Measurements from ENCODE around the gene PPM1H.
A peak's percentile ranks its signal among the peaks of the same experiment; 100 is the strongest.

The PPM1H gene

DNA sequence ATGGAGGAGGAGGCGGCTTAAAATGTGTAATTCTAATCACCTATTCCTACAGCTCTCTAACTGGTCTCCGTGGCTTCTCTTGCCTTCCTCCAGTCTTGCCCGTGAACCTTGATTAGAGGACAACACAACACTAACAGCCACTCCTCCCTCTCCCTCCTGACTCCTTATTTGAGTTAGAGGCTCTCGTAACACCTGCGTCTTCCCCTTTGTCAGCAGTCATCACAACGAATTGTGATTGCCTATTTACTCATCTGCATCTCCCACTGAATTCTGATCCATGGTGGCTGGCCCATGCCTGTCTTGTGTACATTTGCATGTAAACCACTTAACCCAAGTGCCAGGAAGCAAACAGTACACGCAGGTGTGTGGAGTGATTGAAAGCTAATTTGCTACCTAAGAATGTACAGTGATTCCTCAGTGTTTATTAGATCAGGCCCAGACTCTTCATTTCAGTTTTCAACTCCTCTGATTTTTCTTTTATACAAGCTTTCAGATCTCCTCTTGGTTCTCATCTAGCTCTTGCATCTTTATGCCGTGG, 313.8 kb downstream of the PPM1H start:
- no peak for TF ChIP-seq Cebpa-rat (IDR thresholded peaks at IDR 0.05)
- Histone ChIP-seq H3K27me3 (no peaks in the 10 kb centered on the region; a peak in 1 of 22 replicates), H3K4me3 (no peak overlapping the region), H4K20me1 (no peaks in the 10 kb centered on the region), H3K27ac (no peak overlapping the region), H3K4me2 (no peak overlapping the region), H3K9me3 (replicated peaks in 1 of 11) (no peaks in the 10 kb centered on the region), H3K36me3 (peaks cover 0 to 4% (median 2%) of the 10 kb centered on the region in 11 experiments; a peak in 5 of 22 replicates), H3K4me1 (peaks cover 21 to 37% (median 29%) of the 10 kb centered on the region in 10 experiments), H3K9ac (no peak overlapping the region)

DNA sequence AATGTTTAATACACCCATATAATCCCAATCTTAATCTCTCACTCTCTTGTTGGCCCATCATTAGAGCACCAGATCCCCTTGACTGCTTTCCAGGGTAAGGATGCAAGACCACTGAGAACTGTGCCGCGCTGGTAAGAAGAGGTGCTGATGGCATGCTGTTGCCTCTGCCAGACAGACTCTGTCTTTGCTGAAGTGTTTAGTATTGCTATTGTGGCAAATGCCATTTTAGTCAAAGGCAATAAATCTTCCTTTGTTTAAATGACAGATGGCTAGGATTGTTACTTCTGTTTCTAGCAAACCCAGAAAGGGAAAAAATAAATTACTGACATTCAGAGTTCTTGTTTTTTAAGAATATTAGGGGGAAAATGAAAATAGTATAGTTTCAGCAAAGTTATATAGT, 316.0 kb downstream of the PPM1H start:
- Histone ChIP-seq H3K4me1 (peaks cover 0 to 14% (median 8%) of the 10 kb centered on the region in 10 experiments; a peak in 15 of 20 replicates), H3K4me2 (no peak overlapping the region; a peak in 1 of 22 replicates), H3K36me3 (peaks cover 0 to 12% (median 5%) of the 10 kb centered on the region in 11 experiments; a peak in 5 of 22 replicates), H3K27ac (no peak overlapping the region), H3K9me3 (replicated peaks in 1 of 11) (no peaks in the 10 kb centered on the region), H4K20me1 (no peaks in the 10 kb centered on the region), H3K4me3 (no peak overlapping the region), H3K9ac (no peak overlapping the region), H3K27me3 (no peaks in the 10 kb centered on the region)
- no peak for TF ChIP-seq Cebpa-rat (IDR thresholded peaks at IDR 0.05)

DNA sequence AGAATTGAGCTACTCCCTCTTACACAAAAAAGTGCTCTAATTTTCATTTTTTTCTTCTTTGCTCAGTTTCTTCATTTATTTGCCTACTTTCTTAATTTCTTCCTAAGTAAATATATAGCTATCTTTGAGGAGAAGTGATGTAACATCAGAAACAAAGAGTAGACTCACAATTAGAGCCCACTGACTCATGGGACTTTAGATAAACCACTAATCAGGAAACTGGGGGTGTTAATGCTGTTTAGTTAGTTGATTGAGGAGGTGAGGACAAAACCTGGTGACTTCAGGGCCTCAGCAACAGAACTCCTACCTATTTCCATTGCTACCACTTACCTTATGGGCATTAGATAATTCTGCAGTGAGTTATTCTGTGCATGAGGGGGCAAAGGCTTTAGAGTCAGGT, 316.6 kb downstream of the PPM1H start:
- no peaks in the 10 kb centered on the region for H4K20me1 ChIP-seq
- peak overlapping the region in 7 of 11 experiments; percentile 3 to 42 (median 32); a peak in 11 of 22 replicates for H3K4me2 ChIP-seq
- no peak overlapping the region for H3K27ac ChIP-seq
- no peak for TF ChIP-seq Cebpa-rat (IDR thresholded peaks at IDR 0.05)
- no peak overlapping the region for H3K9ac ChIP-seq
- H3K36me3 ChIP-seq: peaks cover 0 to 15% (median 5%) of the 10 kb centered on the region in 11 experiments; a peak in 5 of 22 replicates
- no peaks in the 10 kb centered on the region for H3K27me3 ChIP-seq
- H3K9me3 ChIP-seq (replicated peaks in 1 of 11): no peaks in the 10 kb centered on the region
- no peak overlapping the region for H3K4me3 ChIP-seq
- peaks cover 0 to 11% (median 7%) of the 10 kb centered on the region in 10 experiments; a peak in 9 of 20 replicates for H3K4me1 ChIP-seq

DNA sequence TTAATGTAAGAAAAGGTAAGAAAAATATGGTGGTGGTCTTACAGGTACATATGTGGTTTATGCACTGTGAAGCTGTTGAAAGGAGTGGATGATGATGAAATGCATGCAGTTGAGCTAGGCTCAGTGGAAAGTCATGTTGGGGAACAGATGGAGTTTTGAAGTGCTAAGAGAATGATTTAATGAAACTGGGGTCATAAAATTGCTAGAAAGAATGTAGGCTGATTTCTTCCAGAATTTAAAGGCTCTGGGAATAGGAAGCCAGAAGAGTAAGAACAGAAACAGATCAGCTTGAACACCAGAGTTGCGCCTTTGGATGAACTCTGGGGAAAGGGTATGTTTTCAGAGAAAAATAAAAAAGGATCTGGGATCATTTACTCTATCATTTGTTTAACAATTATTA, 321.9 kb downstream of the PPM1H start:
- Histone ChIP-seq H3K4me1 (peaks cover 0 to 10% (median 2%) of the 10 kb centered on the region in 10 experiments; a peak in 9 of 20 replicates), H3K4me3 (no peak overlapping the region), H3K27ac (no peak overlapping the region), H3K27me3 (no peaks in the 10 kb centered on the region), H3K9ac (no peak overlapping the region), H3K9me3 (replicated peaks in 1 of 11) (no peaks in the 10 kb centered on the region), H4K20me1 (peaks cover 0 to 8% (median 0%) of the 10 kb centered on the region in 11 experiments; a peak in 4 of 22 replicates), H3K36me3 (peaks cover 0 to 39% (median 5%) of the 10 kb centered on the region in 11 experiments; a peak in 7 of 22 replicates), H3K4me2 (no peak overlapping the region)
- no peak for TF ChIP-seq Cebpa-rat (IDR thresholded peaks at IDR 0.05)

DNA sequence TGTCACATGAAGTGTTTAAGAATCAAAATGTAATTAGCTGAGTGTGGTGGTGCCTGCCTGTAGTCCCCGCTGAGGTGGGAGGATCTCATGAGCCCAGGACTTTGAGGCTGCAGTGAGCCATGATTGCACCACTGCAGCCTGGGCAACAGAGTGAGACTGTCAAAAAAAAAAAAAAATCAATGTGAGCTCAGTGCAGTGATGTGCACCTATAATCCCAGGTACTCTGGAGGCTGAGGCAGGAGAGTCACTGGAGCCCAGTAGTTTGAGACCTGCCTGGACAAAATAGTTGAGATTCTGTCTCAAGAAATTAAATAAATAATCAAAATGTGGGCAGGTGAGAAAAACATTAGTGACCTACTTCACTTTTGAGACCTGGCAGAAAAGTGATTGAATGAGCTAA, 328.3 kb downstream of the PPM1H start:
- Histone ChIP-seq H3K27ac (no peak overlapping the region), H3K4me1 (peaks cover 7 to 25% (median 20%) of the 10 kb centered on the region in 10 experiments; a peak in 19 of 20 replicates), H3K4me2 (no peak overlapping the region), H4K20me1 (peaks cover 0 to 34% (median 9%) of the 10 kb centered on the region in 11 experiments; a peak in 6 of 22 replicates), H3K36me3 (peaks cover 0 to 26% (median 0%) of the 10 kb centered on the region in 11 experiments; a peak in 6 of 22 replicates), H3K9ac (no peak overlapping the region), H3K4me3 (no peak overlapping the region), H3K27me3 (no peaks in the 10 kb centered on the region), H3K9me3 (replicated peaks in 1 of 11) (no peaks in the 10 kb centered on the region)
- TF ChIP-seq Cebpa-rat (IDR thresholded peaks at IDR 0.05): no peak

DNA sequence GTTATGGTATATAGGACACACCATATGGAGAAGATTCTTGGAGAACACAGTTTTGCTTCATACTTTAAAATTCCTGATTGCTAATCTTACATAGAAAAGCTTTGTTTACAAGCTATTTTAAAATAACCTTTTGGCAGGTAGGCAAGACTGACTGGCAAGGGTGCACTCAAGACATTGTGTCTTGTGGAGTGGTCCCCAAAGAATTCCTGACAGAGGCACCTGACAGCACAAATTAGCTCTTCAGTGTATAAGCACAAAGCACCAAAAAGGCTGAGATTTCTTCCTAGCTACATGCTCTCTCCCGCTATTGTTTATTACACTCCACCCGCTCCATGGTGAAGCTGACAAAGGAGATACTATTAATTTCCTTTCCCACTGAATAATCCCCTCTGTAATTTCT, 329.0 kb downstream of the PPM1H start:
- H3K27ac ChIP-seq: no peak overlapping the region
- H3K4me2 ChIP-seq: peak overlapping the region in 10 of 11 experiments; percentile 72 to 94 (median 83); a peak in 10 of 22 replicates
- H3K4me3 ChIP-seq: no peak overlapping the region
- peaks cover 0 to 26% (median 0%) of the 10 kb centered on the region in 11 experiments; a peak in 6 of 22 replicates for H3K36me3 ChIP-seq
- no peaks in the 10 kb centered on the region for H3K27me3 ChIP-seq
- H3K9ac ChIP-seq: peak overlapping the region in 2 of 11 experiments; percentile 96 to 98; a peak in 2 of 22 replicates
- TF ChIP-seq Cebpa-rat (IDR thresholded peaks at IDR 0.05): no peak
- peaks cover 14 to 32% (median 24%) of the 10 kb centered on the region in 10 experiments for H3K4me1 ChIP-seq
- H4K20me1 ChIP-seq: peaks cover 0 to 34% (median 9%) of the 10 kb centered on the region in 11 experiments; a peak in 6 of 22 replicates
- no peaks in the 10 kb centered on the region for H3K9me3 ChIP-seq (replicated peaks in 1 of 11)

DNA sequence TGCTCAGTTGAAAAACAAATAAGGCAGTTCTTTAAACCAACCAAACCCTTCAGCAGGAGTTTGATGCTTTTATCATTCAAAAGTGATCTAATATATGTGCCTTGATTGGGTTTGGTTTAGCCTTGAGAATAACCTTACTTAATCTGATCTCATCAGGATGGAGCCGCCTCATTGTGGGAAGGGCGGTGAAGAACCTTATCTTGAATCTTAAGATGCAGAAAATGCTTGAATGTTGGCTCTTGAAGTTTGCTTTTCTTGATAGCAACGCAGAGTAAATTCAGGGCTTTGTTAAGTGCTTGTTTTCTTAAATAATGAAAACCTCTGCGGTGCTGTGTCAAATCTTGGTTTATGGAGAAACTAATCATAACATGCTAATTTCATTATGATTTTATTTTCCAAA, 330.1 kb downstream of the PPM1H start:
- Histone ChIP-seq H4K20me1 (peaks cover 0 to 34% (median 9%) of the 10 kb centered on the region in 11 experiments; a peak in 6 of 22 replicates), H3K27me3 (no peaks in the 10 kb centered on the region), H3K4me1 (peaks cover 14 to 39% (median 24%) of the 10 kb centered on the region in 10 experiments), H3K4me3 (peak overlapping the region; percentile 65 to 93 (median 82)), H3K9ac (peak overlapping the region; percentile 96 to 100 (median 99)), H3K36me3 (peaks cover 0 to 26% (median 0%) of the 10 kb centered on the region in 11 experiments; a peak in 6 of 22 replicates), H3K4me2 (peak overlapping the region; percentile 71 to 94 (median 81)), H3K27ac (peak overlapping the region; percentile 97 to 100 (median 100); a peak in 14 of 22 replicates), H3K9me3 (replicated peaks in 1 of 11) (no peaks in the 10 kb centered on the region)
- TF ChIP-seq Cebpa-rat (IDR thresholded peaks at IDR 0.05): no peak

DNA sequence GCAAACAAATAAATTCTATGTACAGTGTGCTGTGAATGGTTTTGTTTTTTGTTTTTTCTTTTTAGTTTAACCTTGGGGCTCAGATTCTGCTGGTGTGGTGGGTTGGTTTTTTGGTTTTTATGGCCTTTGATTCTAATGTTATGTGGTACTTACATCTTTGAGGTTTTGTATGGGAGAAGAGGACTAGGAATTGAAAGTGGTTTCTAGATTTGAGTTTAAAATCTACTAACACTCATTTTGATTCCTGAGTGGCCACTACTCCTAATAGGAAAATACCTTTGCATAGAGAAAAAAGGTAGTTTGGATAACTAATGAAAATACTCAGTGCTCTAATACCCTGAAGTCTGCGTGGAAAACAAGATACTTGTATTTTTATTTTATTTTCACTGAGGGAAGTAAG, 330.6 kb downstream of the PPM1H start:
- H3K9ac ChIP-seq: peak overlapping the region; percentile 96 to 100 (median 99)
- peaks cover 0 to 26% (median 0%) of the 10 kb centered on the region in 11 experiments; a peak in 6 of 22 replicates for H3K36me3 ChIP-seq
- H3K27ac ChIP-seq: peak overlapping the region; percentile 97 to 100 (median 100)
- no peak for TF ChIP-seq Cebpa-rat (IDR thresholded peaks at IDR 0.05)
- H4K20me1 ChIP-seq: peaks cover 0 to 34% (median 9%) of the 10 kb centered on the region in 11 experiments; a peak in 6 of 22 replicates
- H3K4me3 ChIP-seq: peak overlapping the region; percentile 65 to 93 (median 82)
- peaks cover 14 to 39% (median 24%) of the 10 kb centered on the region in 10 experiments for H3K4me1 ChIP-seq
- no peaks in the 10 kb centered on the region for H3K27me3 ChIP-seq
- H3K9me3 ChIP-seq (replicated peaks in 1 of 11): no peaks in the 10 kb centered on the region
- H3K4me2 ChIP-seq: peak overlapping the region; percentile 71 to 94 (median 81)

DNA sequence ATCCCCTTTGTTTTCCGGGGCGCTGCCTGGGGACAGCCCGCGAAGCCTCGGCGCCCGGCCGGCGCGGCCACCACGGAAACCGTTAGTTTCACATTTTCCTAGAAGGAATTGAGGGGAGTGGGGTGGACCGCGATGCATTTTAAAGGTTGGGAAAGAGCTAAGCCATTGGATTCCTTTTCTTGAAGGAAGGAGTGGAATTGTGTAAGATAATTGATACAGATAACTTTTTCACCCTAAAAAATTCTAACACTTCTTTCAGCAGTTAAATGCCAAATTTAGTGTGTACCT, 331.2 kb downstream of the PPM1H start:
- peak overlapping the region; percentile 71 to 94 (median 81) for H3K4me2 ChIP-seq
- H3K27me3 ChIP-seq: no peaks in the 10 kb centered on the region
- TF ChIP-seq Cebpa-rat (IDR thresholded peaks at IDR 0.05): no peak
- peaks cover 0 to 33% (median 9%) of the 10 kb centered on the region in 11 experiments; a peak in 6 of 22 replicates for H4K20me1 ChIP-seq
- peak overlapping the region; percentile 96 to 100 (median 99) for H3K9ac ChIP-seq
- H3K36me3 ChIP-seq: peaks cover 0 to 23% (median 0%) of the 10 kb centered on the region in 11 experiments; a peak in 6 of 22 replicates
- H3K27ac ChIP-seq: peak overlapping the region; percentile 97 to 100 (median 100)
- H3K9me3 ChIP-seq (replicated peaks in 1 of 11): no peaks in the 10 kb centered on the region
- H3K4me3 ChIP-seq: peak overlapping the region; percentile 65 to 93 (median 82)
- H3K4me1 ChIP-seq: peaks cover 14 to 39% (median 24%) of the 10 kb centered on the region in 10 experiments

Data from BLaER1 treated with 17β-estradiol and CSF1 and Interleukin-3, amounts not matched to agents 10 nM and 100 nM (cell line).